PC-3 (cell line): ENCODE results near the gene EPHA3. TPM values are rescaled to one million over a fixed set of nuclear protein-coding genes. Genes with fewer than 3 reads are reported as not detected.

ENCODE experiments used
- ATAC-seq: fragments of 200-7000 bp; cut with Tn5 transposase; 2 replicates; pipeline ENCODE4 v1.9.1; 2020; ENCODE audit warnings: mild to moderate bottlenecking, moderate library complexity
- BruUV-seq: library from RNA; stranded (reverse); fragments of 400-500 nt; replicated peaks from 2 replicates; lab custom pipeline; 2021; lab: Mats Ljungman, UMichigan
- CTCF ChIA-PET: fragments of 300-600 bp; sonication (Branson Sonifier 250); formaldehyde crosslinking; loops from one replicate; lab custom pipeline; 2022; ENCODE audit warnings: antibody characterized with exemption; lab: Charles Lee
- POLR2A ChIA-PET: fragments of 300-600 bp; sonication (Branson Sonifier 250); formaldehyde crosslinking; loops from one replicate; lab custom pipeline; 2022; ENCODE audit warnings: antibody characterized with exemption; ENCODE audit not compliant: unreplicated experiment; lab: Charles Lee
- DNase-seq: peaks from one replicate; pipeline ENCODE4 v3.0.0-alpha.2; 2015
- H2AFZ ChIP-seq: fragments of 300-600 bp; sonication (generic); 2 replicates; pipeline ENCODE4 v1.6.0; 2016; ENCODE audit warnings: antibody characterized with exemption, low read length
- H3F3A ChIP-seq: fragments of 300-600 bp; sonication (generic); one replicate; pipeline ENCODE4 v1.6.0; 2017; ENCODE audit warnings: antibody characterized with exemption, low read length, control low read depth, mild to moderate bottlenecking; ENCODE audit not compliant: unreplicated experiment
- H3K27ac ChIP-seq: fragments of 300-600 bp; sonication (generic); 2 replicates; pipeline ENCODE4 v1.5.1; 2016; ENCODE audit warnings: mild to moderate bottlenecking, low read length
- H3K27me3 ChIP-seq: fragments of 300-600 bp; sonication (generic); 2 replicates; pipeline ENCODE4 v1.6.1; 2016; ENCODE audit warnings: low read length, mixed read lengths
- H3K36me3 ChIP-seq: fragments of 300-600 bp; sonication (generic); 2 replicates; pipeline ENCODE4 v1.6.1; 2016; ENCODE audit warnings: low read depth, mixed run types, low read length, mixed read lengths
- H3K4me1 ChIP-seq: fragments of 300-600 bp; sonication (generic); 2 replicates; pipeline ENCODE4 v1.5.1; 2016; ENCODE audit warnings: low read length; ENCODE audit not compliant: insufficient read depth
- H3K4me2 ChIP-seq: fragments of 300-600 bp; sonication (generic); 2 replicates; pipeline ENCODE4 v1.6.0; 2016; ENCODE audit warnings: low read length
- H3K4me3 ChIP-seq: fragments of 300-600 bp; sonication (generic); 2 replicates; pipeline ENCODE4 v1.5.1; 2016; ENCODE audit warnings: mild to moderate bottlenecking, low read length, mixed read lengths
- H3K79me2 ChIP-seq: fragments of 300-600 bp; sonication (generic); 2 replicates; pipeline ENCODE4 v1.6.1; 2017; ENCODE audit warnings: low read length, mixed read lengths
- H3K9ac ChIP-seq: fragments of 300-600 bp; sonication (generic); 2 replicates; pipeline ENCODE4 v1.6.0; 2016; ENCODE audit warnings: mild to moderate bottlenecking, low read length
- H3K9me2 ChIP-seq: fragments of 300-600 bp; sonication (generic); replicated peaks from 2 replicates; pipeline ENCODE4 v1.6.1; 2016; ENCODE audit warnings: mixed run types, low read length, mixed read lengths
- H3K9me3 ChIP-seq: fragments of 300-600 bp; sonication (generic); 2 replicates; pipeline ENCODE4 v1.6.1; 2016; ENCODE audit warnings: low read length, mixed read lengths
- H4K20me1 ChIP-seq: fragments of 300-600 bp; sonication (generic); 2 replicates; pipeline ENCODE4 v1.6.1; 2016; ENCODE audit warnings: low read length, mixed read lengths
- CTCF ChIP-seq: fragments of 300-600 bp; sonication (generic); conservative IDR thresholded peaks from 2 replicates; pipeline ENCODE4 v1.5.1; 2017; ENCODE audit warnings: antibody characterized with exemption, low read depth, mild to moderate bottlenecking, low read length
- EZH2 ChIP-seq: fragments of 300-600 bp; sonication (generic); IDR thresholded peaks from one replicate; pipeline ENCODE4 v1.6.1; 2017; ENCODE audit warnings: antibody characterized with exemption, mild to moderate bottlenecking, low read length; ENCODE audit not compliant: unreplicated experiment
- EZH2phosphoT487 ChIP-seq: fragments of 300-600 bp; sonication (generic); IDR thresholded peaks from 2 replicates; pipeline ENCODE4 v1.6.1; 2018; ENCODE audit warnings: mild to moderate bottlenecking, antibody characterized with exemption, low read length, borderline replicate concordance
- intact Hi-C: fragments of 100-400 bp; cut with micrococcal nuclease; formaldehyde crosslinking; loops from 2 replicates; pipeline ENCODE4 v1.9.0; 2023
- total RNA-seq: library from RNA; depleted of rRNA; stranded (reverse); fragments of >200 nt; gene quantifications from 2 replicates; pipeline ENCODE4 v1.2.3, GENCODE V29; 2014

EPHA3 gene
- total RNA-seq, 1 experiment from 2014 or later, result 0.33 TPM

- no TSS peak for BruUV-seq
- POLR2A ChIA-PET, result no interaction called here
- H4K20me1 ChIP-seq, result no peaks in the 10 kb centered on the region
- no peak overlapping the region for H3K9ac ChIP-seq
- no peak for ATAC-seq
- no peak overlapping the region for H2AFZ ChIP-seq
- H3F3A ChIP-seq, result no peaks in the 10 kb centered on the region
- H3K4me2 ChIP-seq, result no peak overlapping the region
- H3K36me3 ChIP-seq, result no peaks in the 10 kb centered on the region
- DNase-seq, result no peak
- TF ChIP-seq EZH2phosphoT487 (no peak), EZH2 (no peak), CTCF (no peak)
- H3K27ac ChIP-seq, result no peak overlapping the region
- H3K9me3 ChIP-seq, result no peaks in the 10 kb centered on the region
- CTCF ChIA-PET, result no interaction called here
- no peaks in the 10 kb centered on the region for H3K79me2 ChIP-seq
- H3K27me3 ChIP-seq, result peaks cover 34% of the 10 kb centered on the region
- no peaks in the 10 kb centered on the region for H3K9me2 ChIP-seq
- intact Hi-C loops, result no loop called here
- no peak overlapping the region for H3K4me3 ChIP-seq
- no peaks in the 10 kb centered on the region for H3K4me1 ChIP-seq
Observed at GRCh38 chr3:89467898-89468363, 360.5 kb downstream of the EPHA3 start.

- no peaks in the 10 kb centered on the region for H3K79me2 ChIP-seq
- no peaks in the 10 kb centered on the region for H3K9me2 ChIP-seq
- no peaks in the 10 kb centered on the region for H3F3A ChIP-seq
- H4K20me1 ChIP-seq, result no peaks in the 10 kb centered on the region
- intact Hi-C loops, result no loop called here
- ChIA-PET POLR2A (no interaction called here), CTCF (no interaction called here)
- H3K4me2 ChIP-seq, result no peak overlapping the region
- no TSS peak for BruUV-seq
- ATAC-seq (no peak), DNase-seq (no peak)
- no peaks in the 10 kb centered on the region for H3K4me1 ChIP-seq
- TF ChIP-seq EZH2 (no peak), EZH2phosphoT487 (no peak), CTCF (no peak)
- peaks cover 38% of the 10 kb centered on the region for H3K27me3 ChIP-seq
- H3K27ac ChIP-seq, result no peak overlapping the region
- no peak overlapping the region for H2AFZ ChIP-seq
- H3K4me3 ChIP-seq, result no peak overlapping the region
- H3K9me3 ChIP-seq, result no peaks in the 10 kb centered on the region
- no peaks in the 10 kb centered on the region for H3K36me3 ChIP-seq
- no peak overlapping the region for H3K9ac ChIP-seq
Observed at GRCh38 chr3:89472101-89472500, 364.7 kb downstream of the EPHA3 start.

GRCh38 chr3:89474333-89475130, 367.1 kb downstream of the EPHA3 start:
- no peaks in the 10 kb centered on the region for H4K20me1 ChIP-seq
- no peaks in the 10 kb centered on the region for H3K36me3 ChIP-seq
- ChIA-PET CTCF (no interaction called here), POLR2A (no interaction called here)
- H3K27ac ChIP-seq, result no peak overlapping the region
- no peak overlapping the region for H3K4me2 ChIP-seq
- no peaks in the 10 kb centered on the region for H3K9me3 ChIP-seq
- no peaks in the 10 kb centered on the region for H3K9me2 ChIP-seq
- H3K4me1 ChIP-seq, result no peaks in the 10 kb centered on the region
- no peak overlapping the region for H3K9ac ChIP-seq
- TF ChIP-seq EZH2phosphoT487, result no peak
- TF ChIP-seq EZH2, result no peak
- BruUV-seq, result no TSS peak
- H3K27me3 ChIP-seq, result peaks cover 24% of the 10 kb centered on the region
- ATAC-seq (no peak), DNase-seq (peak; percentile 36)
- H3F3A ChIP-seq, result no peaks in the 10 kb centered on the region
- H3K4me3 ChIP-seq, result no peak overlapping the region
- H3K79me2 ChIP-seq, result no peaks in the 10 kb centered on the region
- no peak overlapping the region for H2AFZ ChIP-seq
- intact Hi-C loops, result no loop called here
